Eye (tissue), 1 donor: ENCODE measurements around the gene MVK.

Source experiments
- DNase-seq: peaks from one replicate; pipeline ENCODE4 v3.0.0-alpha.2; 2015

MVK gene

DNA sequence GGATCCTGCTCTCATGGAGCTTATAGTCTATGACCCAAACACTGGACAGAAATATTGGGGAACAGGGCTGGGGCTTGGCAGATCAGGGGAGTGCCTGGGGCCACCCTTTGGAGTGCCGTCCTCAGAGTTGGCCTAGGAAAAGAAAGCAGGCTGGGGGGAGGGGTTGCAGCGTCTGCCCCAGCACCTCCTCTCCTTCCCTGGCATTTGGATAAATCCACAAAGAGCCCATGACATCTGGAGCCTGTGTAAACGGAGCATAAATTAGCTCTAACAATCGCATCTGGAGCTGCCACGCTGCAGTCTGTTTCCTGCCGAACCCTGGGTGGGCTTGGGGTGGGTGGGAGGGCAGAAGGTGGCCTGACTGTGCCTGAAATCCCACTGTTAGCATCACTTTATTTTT, 63.8 kb downstream of the MVK start:
- no peak for DNase-seq

DNA sequence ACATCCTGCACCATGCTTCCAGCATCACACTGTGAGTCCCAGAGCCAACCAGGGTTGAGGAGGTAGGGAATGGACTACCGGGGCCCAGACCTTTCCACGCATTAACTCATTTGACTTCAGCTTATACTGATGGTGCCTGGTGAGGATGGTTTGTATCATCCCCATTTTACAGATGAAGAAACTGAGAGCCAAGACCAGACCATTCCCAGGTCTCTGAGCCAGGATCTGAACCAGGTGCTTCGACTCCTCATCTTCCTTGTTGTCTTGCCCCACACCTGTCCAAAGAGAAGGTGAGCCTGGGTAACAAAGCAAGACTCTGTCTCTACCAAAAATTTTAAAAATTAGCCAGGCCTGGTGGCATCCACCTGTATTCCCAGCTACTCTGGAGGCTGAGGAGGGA, 64.4 kb downstream of the MVK start:
- DNase-seq = no peak

DNA sequence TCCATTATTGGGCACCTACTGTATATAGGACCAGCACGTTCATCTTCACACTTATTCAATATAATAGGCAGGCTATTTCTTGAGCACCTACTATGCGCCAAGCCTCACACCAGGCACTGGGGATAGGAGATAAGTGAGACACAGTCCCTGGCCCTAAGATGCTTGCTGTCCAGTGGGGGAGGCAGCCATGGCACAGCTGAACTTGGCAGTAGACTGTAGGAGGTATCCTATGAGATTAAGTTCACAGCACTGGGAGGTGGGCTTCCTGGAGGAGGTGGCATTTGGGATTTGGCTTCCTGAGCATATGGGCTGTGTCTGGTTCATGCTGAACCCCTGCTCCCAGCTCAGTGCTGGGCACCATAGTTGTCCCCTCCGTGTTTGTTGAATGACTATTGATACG, 65.1 kb downstream of the MVK start:
- no peak for DNase-seq

DNA sequence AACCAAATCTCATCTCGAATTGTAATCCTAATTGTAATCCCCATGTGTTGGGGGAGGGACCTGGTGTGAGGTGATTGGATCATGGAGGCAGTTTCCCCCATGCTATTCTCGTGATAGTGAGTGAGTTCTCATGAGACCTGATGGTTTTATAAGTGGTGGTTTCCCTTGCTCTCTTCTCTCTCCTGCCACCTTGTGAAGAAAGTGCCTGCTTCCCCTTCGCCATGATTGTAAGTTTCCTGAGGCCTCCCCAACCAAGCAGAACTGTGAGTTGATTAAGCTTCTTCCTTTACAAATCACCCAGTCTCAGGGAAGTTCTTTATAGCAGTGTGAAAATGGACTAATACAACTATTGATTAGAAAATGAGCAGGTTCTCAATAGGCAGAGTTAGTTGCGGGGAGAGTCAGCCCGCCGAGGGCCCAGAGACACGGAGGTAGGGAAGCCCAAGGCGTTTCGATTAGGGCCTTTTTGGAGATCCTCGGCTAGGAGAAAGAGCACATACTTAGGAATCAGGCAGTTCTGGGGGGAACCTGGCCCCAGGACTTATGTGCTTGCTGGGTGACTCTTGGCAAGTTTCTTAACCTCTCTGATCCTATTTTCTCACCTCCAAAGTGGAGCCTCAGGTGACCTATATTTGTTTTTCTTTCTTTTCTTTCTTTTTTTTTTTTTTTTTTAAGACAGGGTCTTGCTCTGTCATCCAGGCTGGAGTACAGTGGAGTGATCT, 65.7 kb downstream of the MVK start:
- no peak for DNase-seq

GRCh38 chr12:109640961-109641360, 67.4 kb downstream of the MVK start:
- no peak for DNase-seq

- DNase-seq = no peak
Observed at GRCh38 chr12:109641422-109641821, 67.8 kb downstream of the MVK start.

DNA sequence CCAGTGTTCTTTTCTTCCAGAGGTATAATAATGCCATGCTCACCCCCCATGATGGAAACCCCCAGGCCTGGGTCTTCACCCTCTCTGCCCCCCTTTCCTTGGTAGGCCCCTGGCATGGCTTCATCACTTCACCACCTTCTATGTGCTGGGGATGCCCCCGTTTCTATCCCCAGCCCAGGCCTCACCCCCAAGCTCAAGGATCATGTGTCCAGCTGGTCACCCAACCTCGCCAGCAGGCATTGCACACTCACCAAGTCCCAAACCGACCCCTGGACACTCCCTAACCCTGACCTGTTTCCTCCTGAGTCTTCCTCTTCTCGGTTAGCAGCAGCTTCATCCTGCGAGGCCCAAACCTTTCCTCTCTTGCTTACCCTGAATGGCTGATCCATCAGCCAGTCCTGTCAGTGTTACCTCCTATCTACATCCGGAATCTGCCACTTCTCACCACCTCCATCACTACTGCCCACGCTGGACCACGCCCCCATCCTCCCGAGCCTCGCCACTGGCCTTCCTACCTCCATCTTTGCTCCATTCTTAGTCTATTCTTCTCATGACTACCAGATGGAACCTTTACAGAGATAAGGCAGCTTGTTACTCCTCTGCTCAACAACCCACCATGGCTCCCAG, 69.0 kb downstream of the MVK start:
- DNase-seq = no peak

DNA sequence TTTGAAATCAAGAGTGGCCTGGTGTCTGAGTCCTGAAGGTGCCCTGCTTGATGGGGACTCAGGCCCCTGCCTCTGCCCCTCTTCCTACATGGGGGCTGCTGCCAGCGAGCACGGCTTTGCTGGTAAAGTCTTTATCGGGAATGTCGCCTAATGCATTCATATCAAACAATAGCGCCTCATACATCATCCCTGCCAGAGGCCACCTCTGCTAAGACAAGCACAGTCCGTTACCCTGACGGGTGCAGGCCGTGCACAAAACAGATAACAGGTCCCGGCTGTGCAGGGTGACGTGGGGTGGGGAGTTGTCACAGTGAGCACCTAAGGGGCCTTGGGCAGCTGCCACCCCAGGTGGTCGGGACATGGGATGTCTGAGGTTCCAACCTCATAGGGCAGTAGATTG, 71.6 kb downstream of the MVK start:
- DNase-seq = no peak

- DNase-seq = no peak
Observed at GRCh38 chr12:109645708-109646107, 72.1 kb downstream of the MVK start.
